LNCaP clone FGC (cell line): Measurements from ENCODE around the gene PKD2.

ENCODE experiments used
- DNase-seq: peaks from one replicate; pipeline ENCODE4 v3.0.0-alpha.2; 2011; ENCODE audit warnings: low read depth
- H3K4me3 ChIP-seq: 2 replicates; pipeline ENCODE4 v1.5.1; 2011; ENCODE audit warnings: mild to moderate bottlenecking, low read depth, low read length, control low read depth
- CTCF ChIP-seq: IDR thresholded peaks from 2 replicates; pipeline ENCODE4 v1.5.1; 2012; ENCODE audit warnings: mild to moderate bottlenecking; ENCODE audit not compliant: control insufficient read depth, insufficient read depth; ENCODE audit errors: extremely low read depth

Gene PKD2

GRCh38 chr4:88012647-88013046 lies 5.2 kb downstream of the PKD2 start:
- H3K4me3 ChIP-seq = no peak overlapping the region
- TF ChIP-seq CTCF = no peak
- no peak for DNase-seq

DNA sequence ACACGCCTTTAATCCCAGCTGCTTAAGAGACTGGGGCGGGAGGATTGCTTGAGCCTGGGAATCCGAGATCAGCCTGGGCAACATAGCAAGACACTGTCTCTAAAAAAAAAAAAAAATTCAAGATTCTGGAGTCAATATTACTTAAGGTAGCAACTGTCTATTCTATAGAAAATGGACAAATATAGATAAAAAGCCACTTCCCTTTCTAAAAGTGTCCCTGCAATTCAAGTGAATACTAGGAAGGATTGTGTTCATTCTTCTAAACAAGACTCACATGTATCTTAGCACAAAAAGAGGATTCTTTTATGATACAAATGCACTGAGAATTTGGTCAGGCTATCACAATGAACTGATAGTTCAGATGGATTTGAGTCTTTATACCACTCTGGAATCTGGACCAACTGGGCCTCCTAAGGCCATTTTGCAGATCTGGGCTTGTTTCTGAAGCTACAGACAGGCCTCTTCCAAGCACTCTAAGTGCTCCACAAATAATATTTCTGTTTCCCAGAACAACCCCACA lies 7.0 kb downstream of the PKD2 start:
- no peak for TF ChIP-seq CTCF
- H3K4me3 ChIP-seq = no peak overlapping the region

DNA sequence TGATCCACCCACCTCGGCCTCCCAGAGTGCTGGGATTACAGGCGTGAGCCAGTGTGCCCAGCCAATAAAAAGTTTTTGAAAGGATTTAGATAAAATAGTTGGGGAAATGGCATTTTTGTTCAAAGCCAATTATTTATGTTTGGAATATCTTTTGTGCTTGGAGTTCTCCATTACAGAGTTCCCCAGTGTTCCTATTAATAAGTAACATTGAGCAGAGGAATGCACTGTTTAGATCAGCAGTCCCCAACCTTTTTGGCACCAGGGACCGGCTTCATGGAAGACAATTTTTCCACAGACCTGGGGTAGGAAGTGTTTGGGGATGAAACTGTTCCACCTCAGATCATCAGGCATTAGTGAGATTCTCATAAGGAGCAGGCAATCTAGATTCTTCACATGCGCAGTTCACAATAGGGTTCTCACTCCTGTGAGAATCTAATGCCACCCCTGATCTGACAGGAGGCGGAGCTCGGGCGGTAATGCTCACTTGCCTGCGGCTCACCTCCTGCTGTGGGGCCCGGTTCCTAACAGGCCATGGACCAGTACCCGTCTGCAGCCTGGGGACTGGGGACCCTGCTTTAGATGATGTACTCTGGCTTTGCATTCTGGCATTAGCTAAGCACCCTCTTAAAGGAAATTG lies 8.3 kb downstream of the PKD2 start:
- DNase-seq = no peak
- H3K4me3 ChIP-seq = no peak overlapping the region
- TF ChIP-seq CTCF = no peak

More for the DNA sequence above, 7.0 kb downstream of the PKD2 start:
- no peak for DNase-seq

GRCh38 chr4:88017516-88018297 lies 10.3 kb downstream of the PKD2 start:
- TF ChIP-seq CTCF = no peak
- H3K4me3 ChIP-seq = no peak overlapping the region
- DNase-seq = no peak

- DNase-seq = no peak
- no peak for TF ChIP-seq CTCF
- H3K4me3 ChIP-seq = no peak overlapping the region
These were observed 11.0 kb downstream of the PKD2 start for GRCh38 chr4:88018466-88018865.

DNA sequence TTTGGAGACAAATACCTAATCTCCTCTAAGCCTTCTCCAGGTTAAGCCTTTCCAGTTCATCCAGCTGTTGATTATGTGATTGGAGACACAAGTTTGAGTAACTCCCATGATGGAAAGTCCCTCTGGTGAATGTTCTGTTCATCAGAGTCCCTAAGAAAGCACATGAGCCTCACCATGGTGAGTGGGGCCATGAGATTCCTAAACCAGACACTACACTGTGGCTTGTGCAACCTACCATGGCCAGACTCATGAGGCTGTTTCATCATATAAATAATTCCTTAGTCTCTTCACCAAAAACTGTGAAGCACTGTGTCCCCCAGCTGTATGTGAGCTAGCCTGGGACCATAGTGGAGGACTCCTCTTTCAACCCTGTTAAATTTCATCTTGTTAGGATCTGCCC lies 14.4 kb downstream of the PKD2 start:
- DNase-seq = no peak
- H3K4me3 ChIP-seq = no peak overlapping the region
- TF ChIP-seq CTCF = no peak
